Astrocyte (in vitro differentiated cells and primary cell): Measurements from ENCODE around the gene DUSP1. TPM values are rescaled to one million over a fixed set of nuclear protein-coding genes. Genes with fewer than 3 reads are reported as not detected.

Experiments used
- total RNA-seq: library from RNA; stranded (reverse); gene quantifications from 2 replicates; pipeline ENCODE4 v1.2.1, GENCODE V29; 2021

DUSP1 gene
- total RNA-seq, 1 donor from 2014 or later: 90.1 TPM

Other genes with a start within 250 kb of the DUSP1 start
- 7.5 and 9.8 TPM in 2 replicates for gene NEURL1B, start 129.9 kb downstream of the DUSP1 start, total RNA-seq
- 131 and 137 TPM in 2 replicates for gene ERGIC1, start 63.1 kb upstream of the DUSP1 start, total RNA-seq
- gene RPL26L1, start 188.2 kb upstream of the DUSP1 start, total RNA-seq: 50.6 and 54.3 TPM in 2 replicates
- 309 and 327 TPM in 2 replicates for gene ATP6V0E1, start 212.6 kb upstream of the DUSP1 start, total RNA-seq